Astrocyte of the cerebellum (primary cell): ENCODE results near the gene TMEM176B.
"Not testable (repeated sequence)": the region's sequence is repeated elsewhere in the genome, so short reads cannot be mapped to it uniquely, and the experiment has no call there.

Experiments used
- DNase-seq: peaks from one replicate; pipeline ENCODE4 v3.0.0-alpha.2; 2011; ENCODE audit warnings: low read depth
- H3K4me3 ChIP-seq: 2 replicates; pipeline ENCODE4 v1.5.1; 2011; ENCODE audit warnings: mild to moderate bottlenecking, low read depth, low read length, moderate library complexity
- in situ Hi-C: cut with HindIII; loops from 2 replicates; pipeline ENCODE4 v1.10.0; 2017; ENCODE audit warnings: low sequenced_read_pairs
- TF ChIP-seq, protein P1 (sequence below): IDR thresholded peaks from 2 replicates; pipeline ENCODE4 v1.5.1; 2012; ENCODE audit warnings: low read length, low read depth, moderate library complexity, mild to moderate bottlenecking; ENCODE audit errors: missing control alignments

The TMEM176B gene

DNA sequence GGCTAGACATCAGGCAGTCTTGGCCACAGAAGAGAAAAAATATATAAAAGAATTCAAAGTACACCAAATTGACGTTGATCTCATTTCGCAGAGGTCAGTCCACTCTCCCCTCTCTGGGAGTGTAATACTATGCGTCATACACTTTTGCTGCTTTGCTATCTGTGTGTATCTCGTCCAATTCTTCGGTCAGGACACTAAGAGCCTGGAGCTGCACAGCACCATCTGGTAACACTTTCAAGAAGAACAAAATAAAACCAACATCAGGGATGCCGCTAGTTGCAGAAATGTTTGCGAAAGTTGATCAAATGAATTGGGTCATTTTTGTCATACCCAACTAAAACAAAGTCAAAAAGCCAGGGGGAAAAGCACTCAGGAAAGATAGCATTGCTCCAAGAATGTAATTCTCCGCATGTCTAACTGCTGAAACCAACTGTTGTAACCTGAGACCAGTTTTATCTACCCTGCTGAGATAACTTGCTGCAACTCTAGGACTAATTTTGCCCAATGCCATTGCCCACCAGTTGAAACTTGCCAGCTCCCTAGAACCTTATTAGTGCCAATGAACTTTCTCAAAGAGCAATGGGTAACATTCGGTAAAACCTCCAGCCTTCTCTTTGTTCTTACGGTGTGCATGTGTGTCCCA lies 23.4 kb upstream of the TMEM176B start:
- no peak for DNase-seq
- TF ChIP-seq, protein P1, sequence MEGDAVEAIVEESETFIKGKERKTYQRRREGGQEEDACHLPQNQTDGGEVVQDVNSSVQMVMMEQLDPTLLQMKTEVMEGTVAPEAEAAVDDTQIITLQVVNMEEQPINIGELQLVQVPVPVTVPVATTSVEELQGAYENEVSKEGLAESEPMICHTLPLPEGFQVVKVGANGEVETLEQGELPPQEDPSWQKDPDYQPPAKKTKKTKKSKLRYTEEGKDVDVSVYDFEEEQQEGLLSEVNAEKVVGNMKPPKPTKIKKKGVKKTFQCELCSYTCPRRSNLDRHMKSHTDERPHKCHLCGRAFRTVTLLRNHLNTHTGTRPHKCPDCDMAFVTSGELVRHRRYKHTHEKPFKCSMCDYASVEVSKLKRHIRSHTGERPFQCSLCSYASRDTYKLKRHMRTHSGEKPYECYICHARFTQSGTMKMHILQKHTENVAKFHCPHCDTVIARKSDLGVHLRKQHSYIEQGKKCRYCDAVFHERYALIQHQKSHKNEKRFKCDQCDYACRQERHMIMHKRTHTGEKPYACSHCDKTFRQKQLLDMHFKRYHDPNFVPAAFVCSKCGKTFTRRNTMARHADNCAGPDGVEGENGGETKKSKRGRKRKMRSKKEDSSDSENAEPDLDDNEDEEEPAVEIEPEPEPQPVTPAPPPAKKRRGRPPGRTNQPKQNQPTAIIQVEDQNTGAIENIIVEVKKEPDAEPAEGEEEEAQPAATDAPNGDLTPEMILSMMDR: no peak
- in situ Hi-C loops: no loop called here
- H3K4me3 ChIP-seq: no peak overlapping the region

DNA sequence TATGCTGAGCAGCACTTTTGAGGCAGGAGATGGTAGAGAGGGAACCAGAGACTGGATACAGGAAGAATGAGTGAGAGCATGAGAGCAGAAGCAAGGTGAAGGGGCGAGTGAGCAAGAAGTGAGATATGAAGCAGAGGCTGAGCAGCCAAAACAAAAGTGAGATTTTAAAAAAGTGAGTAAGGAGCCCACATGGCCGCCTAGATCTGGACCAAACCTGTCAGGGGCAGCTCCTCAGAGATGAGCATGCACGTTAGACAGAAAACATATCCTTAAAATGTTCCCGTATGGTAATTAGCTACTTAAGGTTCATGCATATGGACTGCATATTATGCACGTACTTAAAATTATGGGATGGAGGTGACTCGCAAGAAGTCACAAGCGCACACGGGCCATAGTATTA lies 22.9 kb upstream of the TMEM176B start:
- no peak for DNase-seq
- TF ChIP-seq, protein P1: no peak
- in situ Hi-C loops: no loop called here
- H3K4me3 ChIP-seq: no peak overlapping the region

DNA sequence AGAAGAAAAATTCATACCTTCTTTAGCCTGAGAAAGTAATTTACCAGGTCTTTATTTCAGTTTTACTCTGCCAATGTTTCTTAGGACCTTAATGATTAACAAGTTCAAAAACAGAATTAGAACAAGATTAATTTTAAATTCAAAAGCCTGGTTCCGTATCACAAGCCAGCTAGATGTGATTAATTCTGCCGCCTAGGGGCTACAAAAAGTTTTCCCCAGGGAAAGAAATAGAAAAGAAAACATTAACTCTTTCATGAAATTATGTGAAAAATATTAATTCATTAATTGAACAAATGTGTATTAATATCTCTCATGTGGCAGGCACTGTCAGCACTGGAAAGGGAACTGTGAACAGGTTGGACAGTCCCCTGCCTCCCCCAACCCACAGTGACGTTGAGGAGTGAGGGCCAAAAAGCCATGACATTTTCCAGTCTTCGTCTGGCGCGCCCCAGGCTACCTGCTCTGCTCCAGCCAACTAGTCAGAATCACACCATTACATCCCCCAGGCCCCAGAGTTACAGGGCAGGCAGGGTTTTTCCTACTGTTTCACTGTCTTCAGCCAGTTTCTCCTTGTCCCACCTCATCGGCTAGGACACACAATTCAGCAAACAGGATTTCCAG lies 20.5 kb upstream of the TMEM176B start:
- H3K4me3 ChIP-seq: no peak overlapping the region
- TF ChIP-seq, protein P1: no peak
- no peak for DNase-seq
- in situ Hi-C loops: no loop called here

DNA sequence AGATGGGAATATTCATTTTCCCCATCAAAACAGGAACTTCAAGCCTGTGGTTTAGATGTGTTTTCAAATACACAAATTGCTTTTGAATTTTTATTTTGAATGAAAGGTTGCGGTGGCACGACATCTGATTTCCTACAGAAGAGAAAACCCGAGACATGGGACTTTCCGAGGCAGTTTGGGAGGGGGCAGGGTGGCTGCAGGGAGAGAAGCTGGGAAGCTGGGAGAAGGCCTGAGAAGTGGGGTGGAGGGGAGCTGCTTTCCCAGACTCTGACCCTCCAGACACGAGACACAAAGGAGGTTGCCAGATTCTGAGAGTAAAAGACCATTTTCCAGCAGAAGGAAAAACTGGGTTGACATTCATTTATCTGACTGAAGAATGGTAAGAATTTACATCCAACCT lies 20.0 kb upstream of the TMEM176B start:
- TF ChIP-seq, protein P1: no peak
- in situ Hi-C loops: no loop called here
- no peak for DNase-seq
- H3K4me3 ChIP-seq: no peak overlapping the region

DNA sequence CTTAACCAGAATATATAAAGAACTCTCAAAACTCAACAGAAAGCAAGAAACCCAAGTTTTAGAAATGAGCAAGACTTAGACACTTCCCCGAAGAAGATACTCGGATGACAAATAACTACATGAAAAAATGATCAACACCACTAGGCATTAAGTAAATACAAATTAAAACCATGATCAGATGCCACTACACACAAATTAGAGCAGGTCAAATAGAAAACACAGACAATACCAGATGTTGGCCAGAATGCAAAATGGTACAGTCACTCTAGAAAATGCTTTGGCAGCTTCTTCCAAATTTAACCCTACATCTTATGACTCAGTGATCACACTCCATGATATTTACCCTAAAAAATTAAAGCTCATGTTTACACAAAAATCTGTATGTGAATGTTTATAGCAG lies 18.8 kb upstream of the TMEM176B start:
- TF ChIP-seq, protein P1: no peak
- no peak overlapping the region for H3K4me3 ChIP-seq
- in situ Hi-C loops: no loop called here
- DNase-seq: no peak

DNA sequence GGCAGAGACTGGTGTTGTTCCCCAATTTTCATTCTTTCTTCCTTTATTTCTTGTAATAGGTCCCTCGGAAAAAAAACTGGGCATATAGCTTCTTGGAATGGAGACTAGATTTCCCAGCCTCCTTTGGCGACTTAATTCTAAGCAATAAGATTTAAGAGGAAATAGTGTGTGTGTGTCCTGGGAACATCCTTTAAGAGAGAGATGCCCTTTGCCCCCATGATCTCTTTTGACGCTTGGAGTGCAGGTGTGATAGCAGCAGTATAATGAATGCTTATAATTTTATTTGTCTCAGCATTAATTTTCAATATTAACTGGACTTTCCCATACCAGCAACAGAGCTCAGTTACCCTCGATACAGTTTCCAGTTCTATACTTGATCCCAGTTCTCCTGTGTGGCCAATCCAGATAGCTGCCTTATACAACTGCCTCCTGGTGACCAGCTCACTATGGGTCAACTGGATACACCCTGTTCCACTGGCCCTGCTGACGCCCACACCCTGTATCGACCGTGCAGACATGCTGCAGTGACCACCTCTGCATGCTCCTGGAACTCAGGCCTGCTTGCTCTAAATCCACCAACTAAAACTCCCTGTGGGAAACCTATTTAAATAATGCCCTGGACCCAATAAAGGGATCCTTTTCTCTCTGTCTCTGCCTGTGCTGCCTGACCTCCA lies 14.3 kb upstream of the TMEM176B start:
- no peak overlapping the region for H3K4me3 ChIP-seq
- no peak for DNase-seq
- in situ Hi-C loops: no loop called here
- TF ChIP-seq, protein P1: no peak

DNA sequence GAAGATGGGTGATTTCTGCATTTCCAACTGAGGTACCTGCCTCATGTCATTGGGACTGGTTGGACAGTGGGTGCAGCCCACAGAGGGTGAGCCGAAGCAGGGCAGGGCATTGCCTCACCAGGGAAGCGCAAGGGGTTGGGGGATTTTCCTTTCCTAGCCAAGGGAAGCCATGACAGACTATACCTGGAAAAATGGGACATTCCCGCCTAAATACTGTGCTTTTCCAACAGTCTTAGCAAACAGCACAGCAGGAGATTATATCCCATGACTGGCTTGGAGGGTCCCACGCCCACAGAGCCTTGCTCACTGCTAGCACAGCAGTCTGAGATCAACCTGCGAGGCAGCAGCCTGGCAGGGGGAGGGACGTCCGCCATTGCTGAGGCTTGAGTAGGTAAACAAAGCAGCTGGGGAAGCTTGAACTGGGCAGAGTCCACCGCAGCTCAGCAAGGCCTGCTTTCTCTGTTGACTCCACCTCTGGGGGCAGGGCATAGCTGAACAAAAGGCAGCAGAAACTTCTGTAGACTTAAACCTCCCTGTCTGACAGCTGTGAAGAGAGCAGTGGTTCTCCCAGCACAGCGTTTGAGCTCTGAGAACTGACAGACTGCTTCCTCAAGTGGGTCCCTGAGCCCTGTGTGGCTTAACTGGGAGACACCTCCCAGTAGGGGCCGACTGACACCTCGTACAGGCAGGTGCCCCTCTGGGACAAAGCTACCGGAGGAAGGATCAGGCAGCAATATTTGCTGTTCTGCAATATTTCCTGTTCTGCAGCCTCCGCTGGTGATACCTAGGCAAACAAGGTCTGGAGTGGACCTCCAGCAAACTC lies 7.7 kb upstream of the TMEM176B start:
- H3K4me3 ChIP-seq, in situ Hi-C loops, DNase-seq: not testable (repeated sequence)
